Right lobe of liver (tissue), 6 donors: ENCODE measurements around the gene PRKN. TPM values are rescaled to one million over a fixed set of nuclear protein-coding genes. Genes with fewer than 3 reads are reported as not detected.

ENCODE experiments used
- ATAC-seq, 4 donors: fragments of 200-7000 bp; cut with Tn5 transposase; one replicate each; pipeline ENCODE4 v1.9.1; 2020; ENCODE audit warnings: mild to moderate bottlenecking in 4 of 4, moderate library complexity in 4 of 4
- DNase-seq, 3 donors: peaks; one replicate each; pipeline ENCODE4 v3.0.0-alpha.2; 2020
- H3K27ac ChIP-seq, 3 donors: fragments of 200-600 bp; one replicate each; pipeline ENCODE4 v1.8.0; 2022
- H3K27me3 ChIP-seq, 2 donors: fragments of 200-600 bp; one replicate each; pipeline ENCODE4 v1.8.0; 2022
- H3K36me3 ChIP-seq, 4 donors: fragments of 200-600 bp; sonication (generic) in 1 of 4; one replicate each; pipeline versions ENCODE4 v1.5.1 to v1.8.0; 2017 to 2022; ENCODE audit warnings: control low read depth in 1 of 4
- H3K4me1 ChIP-seq, 4 donors: fragments of 200-600 bp; sonication (generic) in 1 of 4; one replicate each; pipeline versions ENCODE4 v1.5.1 to v1.8.0; 2017 to 2022; ENCODE audit warnings: control low read depth in 1 of 4
- H3K4me3 ChIP-seq, 3 donors: fragments of 200-600 bp; one replicate each; pipeline ENCODE4 v1.8.0; 2022
- H3K9me3 ChIP-seq, 4 donors: fragments of 200-600 bp; sonication (generic) in 1 of 4; one replicate each; pipeline versions ENCODE4 v1.5.1 to v1.8.0; 2017 to 2022; ENCODE audit warnings: control low read depth in 1 of 4
- POLR2A ChIP-seq: fragments of 450-650 bp; IDR thresholded peaks from one replicate; pipeline ENCODE4 v1.6.1; 2017; ENCODE audit warnings: antibody characterized with exemption, mild to moderate bottlenecking
- WGBS: methylation state at CpG from one replicate; pipeline ENCODE4 v1.1.6; 2018; ENCODE audit warnings: low coverage, low lambda C conversion rate; ENCODE audit not compliant: insufficient coverage; ENCODE audit errors: missing lambda C conversion rate; 5-methylcytosine and 5-hydroxymethylcytosine counted together
- intact Hi-C, 2 donors: fragments of 100-400 bp; cut with DNase I; formaldehyde crosslinking; loops; one replicate each; pipeline versions ENCODE4 v1.11.2 to v1.14.1; 2022
- total RNA-seq, 6 experiments: library from RNA; depleted of rRNA in 2 of 6; stranded (reverse); fragments of >200 nt in 2 of 6; fragmentation: NEBNext Ultra II Directional in 3 of 6; extraction: Animal tissue kit (Norgen Biotek cat#: 25700) in 3 of 6; gene quantifications; one replicate each; pipeline versions ENCODE4 v1.1.0 to v1.2.4, GENCODE V29; 2016 to 2023
- TF ChIP-seq, protein P1 (sequence below), 4 donors: fragments of 200-600 bp in 3 of 4; fragments of 450-650 bp in 1 of 4; IDR thresholded peaks; one replicate each; pipeline versions ENCODE4 v1.5.1 to v1.8.0; 2016 to 2022; ENCODE audit warnings: antibody characterized with exemption in 4 of 4, mild to moderate bottlenecking in 2 of 4
- donor health status: DM: no; HTN: yes; CAD: no.
- donor health status: DM: no; HTN: no; CAD: no.
- donor health status: DM: no; HTN: no; CAD: no.
- donor health status: DM: no; HTN: yes; CAD: no.
- donor health status: DM: no; HTN: yes; CAD: no.

Gene PRKN
- total RNA-seq, 6 experiments from 2014 or later: 1.1 to 3.7 (median 2.2) TPM

DNA sequence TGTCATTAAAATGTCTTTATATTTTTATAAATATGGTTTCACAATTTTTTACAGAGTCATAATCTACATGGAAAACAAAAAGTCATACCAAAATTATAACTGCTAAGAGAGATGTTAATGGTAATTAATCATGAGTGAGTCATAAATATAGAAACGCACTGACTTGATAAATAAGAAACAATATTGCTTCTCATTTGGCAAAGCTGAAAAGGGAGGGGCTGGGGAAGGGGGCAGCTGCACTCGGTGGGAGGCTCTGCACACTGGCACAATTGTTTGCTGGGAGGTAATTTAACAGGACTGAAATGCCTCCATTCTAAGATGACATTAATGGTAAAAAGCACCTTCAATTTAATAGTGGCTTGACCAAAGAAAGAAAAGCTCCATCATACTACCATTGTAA lies 1320.5 kb downstream of the PRKN start:
- H3K4me3 ChIP-seq: no peak overlapping the region
- no peaks in the 10 kb centered on the region for H3K4me1 ChIP-seq
- H3K27me3 ChIP-seq: no peaks in the 10 kb centered on the region
- ATAC-seq: no peak
- no peak for DNase-seq
- no peaks in the 10 kb centered on the region for H3K36me3 ChIP-seq
- TF ChIP-seq, protein P1, sequence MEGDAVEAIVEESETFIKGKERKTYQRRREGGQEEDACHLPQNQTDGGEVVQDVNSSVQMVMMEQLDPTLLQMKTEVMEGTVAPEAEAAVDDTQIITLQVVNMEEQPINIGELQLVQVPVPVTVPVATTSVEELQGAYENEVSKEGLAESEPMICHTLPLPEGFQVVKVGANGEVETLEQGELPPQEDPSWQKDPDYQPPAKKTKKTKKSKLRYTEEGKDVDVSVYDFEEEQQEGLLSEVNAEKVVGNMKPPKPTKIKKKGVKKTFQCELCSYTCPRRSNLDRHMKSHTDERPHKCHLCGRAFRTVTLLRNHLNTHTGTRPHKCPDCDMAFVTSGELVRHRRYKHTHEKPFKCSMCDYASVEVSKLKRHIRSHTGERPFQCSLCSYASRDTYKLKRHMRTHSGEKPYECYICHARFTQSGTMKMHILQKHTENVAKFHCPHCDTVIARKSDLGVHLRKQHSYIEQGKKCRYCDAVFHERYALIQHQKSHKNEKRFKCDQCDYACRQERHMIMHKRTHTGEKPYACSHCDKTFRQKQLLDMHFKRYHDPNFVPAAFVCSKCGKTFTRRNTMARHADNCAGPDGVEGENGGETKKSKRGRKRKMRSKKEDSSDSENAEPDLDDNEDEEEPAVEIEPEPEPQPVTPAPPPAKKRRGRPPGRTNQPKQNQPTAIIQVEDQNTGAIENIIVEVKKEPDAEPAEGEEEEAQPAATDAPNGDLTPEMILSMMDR (IDR thresholded peaks at IDR 0.05): no peak
- no peak for TF ChIP-seq POLR2A
- no peaks in the 10 kb centered on the region for H3K9me3 ChIP-seq
- intact Hi-C loops: no loop called here
- no peak overlapping the region for H3K27ac ChIP-seq
- WGBS: 71% methylated on average over 2 of the region's 2 CpGs

GRCh38 chr6:161406646-161407045 lies 1320.9 kb downstream of the PRKN start:
- 79% methylated on average over 4 of the region's 6 CpGs for WGBS
- intact Hi-C loops: no loop called here
- H3K4me1 ChIP-seq: no peaks in the 10 kb centered on the region

GRCh38 chr6:161405418-161405817 lies 1322.1 kb downstream of the PRKN start:
- H3K4me3 ChIP-seq: no peak overlapping the region

More at GRCh38 chr6:161406646-161407045, 1320.9 kb downstream of the PRKN start:
- H3K27me3 ChIP-seq: no peaks in the 10 kb centered on the region
- no peak overlapping the region for H3K27ac ChIP-seq
- no peaks in the 10 kb centered on the region for H3K9me3 ChIP-seq
- DNase-seq (no peak), ATAC-seq (no peak)
- no peaks in the 10 kb centered on the region for H3K36me3 ChIP-seq
- no peak overlapping the region for H3K4me3 ChIP-seq
- TF ChIP-seq, protein P1 (IDR thresholded peaks at IDR 0.05): no peak
- TF ChIP-seq POLR2A: no peak

GRCh38 chr6:161403717-161404116 lies 1323.8 kb downstream of the PRKN start:
- H3K27ac ChIP-seq: no peak overlapping the region
- H3K36me3 ChIP-seq: no peaks in the 10 kb centered on the region
- TF ChIP-seq POLR2A: no peak
- TF ChIP-seq, protein P1 (IDR thresholded peaks at IDR 0.05): no peak
- H3K9me3 ChIP-seq: no peaks in the 10 kb centered on the region
- intact Hi-C loops: no loop called here
- 80% methylated on average over 1 of the region's 1 CpG for WGBS
- H3K4me3 ChIP-seq: no peak overlapping the region
- ATAC-seq (no peak), DNase-seq (no peak)
- no peaks in the 10 kb centered on the region for H3K27me3 ChIP-seq
- H3K4me1 ChIP-seq: no peaks in the 10 kb centered on the region

More at GRCh38 chr6:161405418-161405817, 1322.1 kb downstream of the PRKN start:
- H3K4me1 ChIP-seq: no peaks in the 10 kb centered on the region
- ATAC-seq (no peak), DNase-seq (no peak)
- no peaks in the 10 kb centered on the region for H3K9me3 ChIP-seq
- H3K27ac ChIP-seq: no peak overlapping the region
- H3K36me3 ChIP-seq: no peaks in the 10 kb centered on the region
- TF ChIP-seq, protein P1 (IDR thresholded peaks at IDR 0.05): no peak
- no peak for TF ChIP-seq POLR2A
- no peaks in the 10 kb centered on the region for H3K27me3 ChIP-seq
- intact Hi-C loops: no loop called here
- WGBS: 83% methylated on average over 4 of the region's 4 CpGs
